SK-N-SH treated with all-trans-retinoic acid at 6 μM for 48 hours (cell line): Measurements from ENCODE around the gene CABYR.

Experiments
- ATAC-seq: fragments of 200-7000 bp; cut with Tn5 transposase; 3 replicates; pipeline ENCODE4 v1.9.1; 2020; ENCODE audit warnings: mild to moderate bottlenecking, moderate library complexity
- ARNTL ChIP-seq: fragments of 450-650 bp; formaldehyde crosslinking; IDR thresholded peaks from 2 replicates; pipeline ENCODE4 v1.5.0; 2020; ENCODE audit warnings: low read depth, mild to moderate bottlenecking, moderate library complexity, borderline replicate concordance
- BACH2 ChIP-seq: fragments of 250-450 bp; sonication (Bioruptor Pico); IDR thresholded peaks from 2 replicates; pipeline ENCODE4 v1.9.0; 2021; ENCODE audit warnings: mild to moderate bottlenecking, borderline replicate concordance
- CSDC2 ChIP-seq: fragments of 250-450 bp; sonication (Bioruptor Pico); IDR thresholded peaks from 2 replicates; pipeline ENCODE4 v1.5.0; 2020; ENCODE audit warnings: mild to moderate bottlenecking, moderate library complexity
- ESRRG ChIP-seq: fragments of 250-450 bp; sonication (Bioruptor Pico); IDR thresholded peaks from 2 replicates; pipeline ENCODE4 v1.6.1; 2021; ENCODE audit warnings: mild to moderate bottlenecking
- GLIS3 ChIP-seq: fragments of 250-450 bp; sonication (Bioruptor Pico); IDR thresholded peaks from 2 replicates; pipeline ENCODE4 v1.5.0; 2020; ENCODE audit warnings: mild to moderate bottlenecking, moderate library complexity
- OSR1 ChIP-seq: fragments of 250-450 bp; sonication (Bioruptor Pico); IDR thresholded peaks from 2 replicates; pipeline ENCODE4 v1.8.0; 2022; ENCODE audit warnings: moderate library complexity, mild to moderate bottlenecking, inconsistent platforms
- PPARA ChIP-seq: fragments of 250-450 bp; sonication (Bioruptor Pico); IDR thresholded peaks from 2 replicates; pipeline ENCODE4 v1.5.0; 2020; ENCODE audit warnings: mild to moderate bottlenecking, borderline replicate concordance
- SNAI2 ChIP-seq: fragments of 250-450 bp; sonication (Bioruptor Pico); IDR thresholded peaks from 2 replicates; pipeline ENCODE4 v1.5.0; 2020; ENCODE audit warnings: mild to moderate bottlenecking, moderate library complexity
- TOX ChIP-seq: fragments of 250-450 bp; sonication (Bioruptor Pico); IDR thresholded peaks from 2 replicates; pipeline ENCODE4 v1.8.0; 2021; ENCODE audit warnings: mild to moderate bottlenecking, moderate library complexity, borderline replicate concordance
- ZC3H10 ChIP-seq: fragments of 250-450 bp; sonication (Bioruptor Pico); IDR thresholded peaks from 2 replicates; pipeline ENCODE4 v1.5.1; 2021; ENCODE audit warnings: mild to moderate bottlenecking, moderate library complexity
- ZFP3 ChIP-seq: fragments of 250-450 bp; sonication (Bioruptor Pico); IDR thresholded peaks from 2 replicates; pipeline ENCODE4 v1.5.0; 2020; ENCODE audit warnings: mild to moderate bottlenecking, moderate library complexity
- ZNF8 ChIP-seq: fragments of 450-650 bp; formaldehyde crosslinking; IDR thresholded peaks from 2 replicates; pipeline ENCODE4 v1.5.0; 2020; ENCODE audit warnings: mild to moderate bottlenecking, moderate library complexity
- TF ChIP-seq, protein P1 (sequence below): fragments of 250-450 bp; sonication (Bioruptor Pico); IDR thresholded peaks from 2 replicates; pipeline ENCODE4 v1.5.1; 2020; ENCODE audit warnings: low read depth, mild to moderate bottlenecking, moderate library complexity
- TF ChIP-seq, protein P2 (sequence below): fragments of 250-450 bp; sonication (Bioruptor Pico); IDR thresholded peaks from 2 replicates; pipeline ENCODE4 v1.8.0; 2020; ENCODE audit warnings: mild to moderate bottlenecking, moderate library complexity, borderline replicate concordance
- TF ChIP-seq, protein P3 (sequence below): fragments of 250-450 bp; sonication (Bioruptor Pico); IDR thresholded peaks from 2 replicates; pipeline ENCODE4 v1.5.1; 2021; ENCODE audit warnings: mild to moderate bottlenecking, moderate library complexity

The CABYR gene, protein sequence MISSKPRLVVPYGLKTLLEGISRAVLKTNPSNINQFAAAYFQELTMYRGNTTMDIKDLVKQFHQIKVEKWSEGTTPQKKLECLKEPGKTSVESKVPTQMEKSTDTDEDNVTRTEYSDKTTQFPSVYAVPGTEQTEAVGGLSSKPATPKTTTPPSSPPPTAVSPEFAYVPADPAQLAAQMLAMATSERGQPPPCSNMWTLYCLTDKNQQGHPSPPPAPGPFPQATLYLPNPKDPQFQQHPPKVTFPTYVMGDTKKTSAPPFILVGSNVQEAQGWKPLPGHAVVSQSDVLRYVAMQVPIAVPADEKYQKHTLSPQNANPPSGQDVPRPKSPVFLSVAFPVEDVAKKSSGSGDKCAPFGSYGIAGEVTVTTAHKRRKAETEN

DNA sequence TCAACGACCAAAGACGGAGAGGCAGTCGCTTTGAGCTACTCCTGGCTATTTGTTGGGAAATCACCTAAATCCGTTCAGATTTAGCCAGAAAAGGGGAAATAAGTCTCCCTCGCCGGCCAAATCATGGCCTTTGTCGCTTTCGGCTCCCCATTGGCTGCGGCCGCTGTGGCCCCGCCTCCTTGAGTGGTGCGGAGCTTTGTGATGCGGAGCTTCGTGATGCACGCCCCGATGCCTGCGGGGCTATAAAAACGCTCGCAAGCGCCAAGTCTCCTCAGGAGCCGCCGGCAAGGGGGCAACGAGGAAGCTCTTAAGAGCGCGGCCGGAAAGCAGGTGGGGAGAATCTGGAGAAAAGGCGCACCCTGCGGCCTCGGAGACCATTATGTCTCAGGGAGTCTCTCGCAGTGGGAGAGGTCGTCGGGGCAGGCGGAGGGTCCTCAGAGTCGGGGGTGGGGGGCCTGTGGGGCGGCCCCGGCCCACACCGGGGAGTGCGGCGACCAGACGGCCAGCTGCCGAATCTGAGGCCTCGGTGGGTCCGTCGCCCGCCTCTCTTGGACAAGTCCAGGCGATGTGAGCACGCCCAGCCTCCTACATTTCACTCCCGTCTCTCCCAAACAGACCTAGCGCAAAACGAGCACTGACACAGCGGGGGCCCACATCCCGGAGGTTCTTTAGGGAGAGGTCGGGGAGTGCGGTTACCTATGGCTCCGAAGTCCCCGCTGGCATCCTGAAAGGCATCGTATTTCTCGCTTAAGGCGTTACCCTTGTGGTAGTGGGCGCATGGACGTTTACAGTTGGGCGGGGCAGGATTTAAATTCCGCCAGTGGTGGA, at the start of gene CABYR:
TSS of gene CABYR (plus strand) at position 274 of the 828 bp plus-strand sequence. CDS start 4,053 bp downstream, outside the sequence.
- peak; percentile 68; the same call in 1 of the 2 replicates for TF ChIP-seq ZC3H10 (CRISPR knock-in tag)
- TF ChIP-seq GLIS3 (CRISPR knock-in tag) = peak; percentile 66; the same call in 1 of the 2 replicates
- TF ChIP-seq CSDC2 (CRISPR knock-in tag) = 0 out of 2 replicates have a peak, but pooled peaks have one; percentile 11
- TF ChIP-seq, protein P1, sequence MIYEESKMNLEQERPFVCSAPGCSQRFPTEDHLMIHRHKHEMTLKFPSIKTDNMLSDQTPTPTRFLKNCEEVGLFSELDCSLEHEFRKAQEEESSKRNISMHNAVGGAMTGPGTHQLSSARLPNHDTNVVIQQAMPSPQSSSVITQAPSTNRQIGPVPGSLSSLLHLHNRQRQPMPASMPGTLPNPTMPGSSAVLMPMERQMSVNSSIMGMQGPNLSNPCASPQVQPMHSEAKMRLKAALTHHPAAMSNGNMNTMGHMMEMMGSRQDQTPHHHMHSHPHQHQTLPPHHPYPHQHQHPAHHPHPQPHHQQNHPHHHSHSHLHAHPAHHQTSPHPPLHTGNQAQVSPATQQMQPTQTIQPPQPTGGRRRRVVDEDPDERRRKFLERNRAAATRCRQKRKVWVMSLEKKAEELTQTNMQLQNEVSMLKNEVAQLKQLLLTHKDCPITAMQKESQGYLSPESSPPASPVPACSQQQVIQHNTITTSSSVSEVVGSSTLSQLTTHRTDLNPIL (CRISPR knock-in tag) = no peak
- TF ChIP-seq TOX (CRISPR knock-in tag) = peak; percentile 62; the same call in 1 of the 2 replicates
- no peak for TF ChIP-seq OSR1 (CRISPR knock-in tag)
- TF ChIP-seq ZFP3 (CRISPR knock-in tag) = no peak
- no peak for TF ChIP-seq ARNTL (CRISPR knock-in tag)
- 0 out of 2 replicates have a peak, but pooled peaks have one; percentile 10 for TF ChIP-seq ESRRG (CRISPR knock-in tag)
- peak; percentile 94 for ATAC-seq

DNA sequence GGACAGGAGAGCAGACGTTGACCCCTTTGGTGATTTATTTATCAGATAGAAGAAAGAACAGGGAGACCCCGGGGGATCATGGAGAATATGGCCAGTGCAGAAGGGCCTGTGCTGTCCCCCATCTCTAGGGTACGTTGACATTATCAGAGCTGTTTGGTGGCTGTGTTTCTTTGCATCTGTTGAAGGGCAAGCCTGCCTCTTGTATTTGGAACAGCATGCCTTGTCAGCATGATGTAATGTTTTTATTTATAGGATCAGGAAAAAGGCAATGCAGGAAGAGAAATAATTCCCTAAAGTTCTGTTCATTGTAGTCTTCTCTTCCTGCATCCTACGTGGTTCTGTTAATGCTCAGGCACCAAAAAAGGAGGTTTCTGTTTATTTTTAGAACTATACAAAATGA, 49.8 kb upstream of the CABYR start:
- TF ChIP-seq, protein P1 (CRISPR knock-in tag) = no peak
- ATAC-seq = peak; percentile 25; the same call in 1 of the 3 replicates

DNA sequence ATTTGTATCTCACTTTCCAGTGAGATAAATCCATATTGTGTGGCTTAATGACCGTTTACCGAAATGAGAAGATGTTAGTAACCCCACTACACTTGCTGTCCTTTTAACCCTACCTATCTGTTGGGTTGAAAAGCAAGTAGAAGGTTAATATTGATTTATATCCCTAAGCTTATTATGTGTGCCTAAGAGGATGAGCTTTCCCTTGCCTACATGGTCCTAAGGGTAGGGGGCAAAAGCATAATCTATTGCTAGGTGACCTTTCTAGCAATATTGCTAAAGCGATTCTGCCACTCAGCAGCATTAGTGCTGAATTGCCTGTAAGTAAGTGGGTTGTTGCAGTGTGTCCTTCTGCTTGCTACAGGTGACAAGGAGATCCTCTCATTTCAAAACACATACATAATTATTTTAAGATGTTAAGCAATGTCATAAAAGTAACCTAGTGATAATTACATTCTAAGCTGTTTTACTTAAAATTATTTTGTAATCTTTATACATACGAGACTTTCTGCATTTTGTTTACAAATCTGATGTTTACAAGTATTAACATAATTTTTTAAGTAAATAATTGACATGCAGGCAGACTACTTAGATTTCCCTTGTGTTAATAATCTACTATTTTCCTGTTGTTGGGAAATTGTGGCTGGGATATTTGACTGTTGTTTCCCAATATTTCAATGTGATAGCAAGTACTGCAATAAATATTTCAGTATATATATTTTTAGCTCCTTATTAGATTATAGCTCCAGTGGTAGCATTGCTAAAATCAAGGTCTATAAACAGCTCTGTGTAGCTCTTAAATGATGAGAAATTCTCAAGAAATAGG, 49.1 kb upstream of the CABYR start:
- TF ChIP-seq CSDC2 (CRISPR knock-in tag) = no peak
- ATAC-seq = no peak

DNA sequence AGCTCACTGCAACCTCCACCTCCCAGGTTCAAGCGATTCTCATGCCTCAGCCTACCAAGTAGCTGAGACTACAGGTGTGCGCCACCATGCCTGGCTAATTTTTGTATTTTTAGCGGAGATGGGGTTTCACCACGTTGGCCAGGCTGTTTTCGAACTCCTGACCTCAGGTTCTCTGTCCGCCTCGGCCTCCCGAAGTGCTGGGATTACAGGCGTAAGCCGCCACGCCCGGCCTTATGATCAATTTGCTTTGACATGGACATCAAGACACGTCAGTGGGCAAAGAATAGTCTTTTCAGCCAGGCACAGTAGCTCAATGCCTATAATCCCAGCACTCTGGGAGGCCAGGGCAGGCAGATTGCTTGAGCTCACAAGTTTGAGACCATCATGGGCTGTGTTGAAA, 48.0 kb upstream of the CABYR start:
- no peak for ATAC-seq
- TF ChIP-seq TOX (CRISPR knock-in tag) (no peak), PPARA (CRISPR knock-in tag) (no peak), CSDC2 (CRISPR knock-in tag) (no peak)
- TF ChIP-seq, protein P2, sequence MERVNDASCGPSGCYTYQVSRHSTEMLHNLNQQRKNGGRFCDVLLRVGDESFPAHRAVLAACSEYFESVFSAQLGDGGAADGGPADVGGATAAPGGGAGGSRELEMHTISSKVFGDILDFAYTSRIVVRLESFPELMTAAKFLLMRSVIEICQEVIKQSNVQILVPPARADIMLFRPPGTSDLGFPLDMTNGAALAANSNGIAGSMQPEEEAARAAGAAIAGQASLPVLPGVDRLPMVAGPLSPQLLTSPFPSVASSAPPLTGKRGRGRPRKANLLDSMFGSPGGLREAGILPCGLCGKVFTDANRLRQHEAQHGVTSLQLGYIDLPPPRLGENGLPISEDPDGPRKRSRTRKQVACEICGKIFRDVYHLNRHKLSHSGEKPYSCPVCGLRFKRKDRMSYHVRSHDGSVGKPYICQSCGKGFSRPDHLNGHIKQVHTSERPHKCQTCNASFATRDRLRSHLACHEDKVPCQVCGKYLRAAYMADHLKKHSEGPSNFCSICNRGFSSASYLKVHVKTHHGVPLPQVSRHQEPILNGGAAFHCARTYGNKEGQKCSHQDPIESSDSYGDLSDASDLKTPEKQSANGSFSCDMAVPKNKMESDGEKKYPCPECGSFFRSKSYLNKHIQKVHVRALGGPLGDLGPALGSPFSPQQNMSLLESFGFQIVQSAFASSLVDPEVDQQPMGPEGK (CRISPR knock-in tag) = no peak
- TF ChIP-seq, all 23 proteins: peak for 0

DNA sequence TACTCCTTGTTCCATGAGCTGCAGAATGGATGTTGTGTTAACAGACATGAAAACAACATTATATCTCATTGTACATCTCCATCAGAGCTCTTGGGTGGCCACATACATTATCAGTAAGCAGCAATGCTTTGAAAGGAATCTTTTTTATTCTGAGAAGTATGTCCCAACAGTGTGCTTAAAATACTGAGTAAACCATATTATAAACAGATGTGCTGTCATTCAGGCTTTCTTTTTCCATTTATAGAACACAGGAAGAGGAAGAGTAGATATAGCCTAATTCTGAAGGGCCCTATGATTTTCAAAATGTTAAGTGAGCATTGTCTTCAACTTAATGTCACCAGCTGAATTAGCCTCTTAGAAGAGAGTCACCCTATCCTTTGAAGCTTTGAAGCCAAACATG, 44.3 kb upstream of the CABYR start:
- ATAC-seq = no peak
- TF ChIP-seq GLIS3 (CRISPR knock-in tag) (no peak), BACH2 (no peak), ZNF8 (no peak), ESRRG (CRISPR knock-in tag) (no peak), CSDC2 (CRISPR knock-in tag) (no peak), SNAI2 (CRISPR knock-in tag) (no peak)
- TF ChIP-seq, protein P3, sequence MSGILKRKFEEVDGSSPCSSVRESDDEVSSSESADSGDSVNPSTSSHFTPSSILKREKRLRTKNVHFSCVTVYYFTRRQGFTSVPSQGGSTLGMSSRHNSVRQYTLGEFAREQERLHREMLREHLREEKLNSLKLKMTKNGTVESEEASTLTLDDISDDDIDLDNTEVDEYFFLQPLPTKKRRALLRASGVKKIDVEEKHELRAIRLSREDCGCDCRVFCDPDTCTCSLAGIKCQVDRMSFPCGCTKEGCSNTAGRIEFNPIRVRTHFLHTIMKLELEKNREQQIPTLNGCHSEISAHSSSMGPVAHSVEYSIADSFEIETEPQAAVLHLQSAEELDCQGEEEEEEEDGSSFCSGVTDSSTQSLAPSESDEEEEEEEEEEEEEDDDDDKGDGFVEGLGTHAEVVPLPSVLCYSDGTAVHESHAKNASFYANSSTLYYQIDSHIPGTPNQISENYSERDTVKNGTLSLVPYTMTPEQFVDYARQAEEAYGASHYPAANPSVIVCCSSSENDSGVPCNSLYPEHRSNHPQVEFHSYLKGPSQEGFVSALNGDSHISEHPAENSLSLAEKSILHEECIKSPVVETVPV (CRISPR knock-in tag) = no peak
